Measurements from ENCODE around the gene XRN2.
"Not testable (repeated sequence)": the region's sequence is repeated elsewhere in the genome, so short reads cannot be mapped to it uniquely, and the experiment has no call there.

The XRN2 gene

GRCh38 chr20:21361266-21361665 is 58.1 kb downstream of the XRN2 start:
- TF ChIP-seq, protein P1, sequence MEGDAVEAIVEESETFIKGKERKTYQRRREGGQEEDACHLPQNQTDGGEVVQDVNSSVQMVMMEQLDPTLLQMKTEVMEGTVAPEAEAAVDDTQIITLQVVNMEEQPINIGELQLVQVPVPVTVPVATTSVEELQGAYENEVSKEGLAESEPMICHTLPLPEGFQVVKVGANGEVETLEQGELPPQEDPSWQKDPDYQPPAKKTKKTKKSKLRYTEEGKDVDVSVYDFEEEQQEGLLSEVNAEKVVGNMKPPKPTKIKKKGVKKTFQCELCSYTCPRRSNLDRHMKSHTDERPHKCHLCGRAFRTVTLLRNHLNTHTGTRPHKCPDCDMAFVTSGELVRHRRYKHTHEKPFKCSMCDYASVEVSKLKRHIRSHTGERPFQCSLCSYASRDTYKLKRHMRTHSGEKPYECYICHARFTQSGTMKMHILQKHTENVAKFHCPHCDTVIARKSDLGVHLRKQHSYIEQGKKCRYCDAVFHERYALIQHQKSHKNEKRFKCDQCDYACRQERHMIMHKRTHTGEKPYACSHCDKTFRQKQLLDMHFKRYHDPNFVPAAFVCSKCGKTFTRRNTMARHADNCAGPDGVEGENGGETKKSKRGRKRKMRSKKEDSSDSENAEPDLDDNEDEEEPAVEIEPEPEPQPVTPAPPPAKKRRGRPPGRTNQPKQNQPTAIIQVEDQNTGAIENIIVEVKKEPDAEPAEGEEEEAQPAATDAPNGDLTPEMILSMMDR (IDR thresholded peaks at IDR 0.05; ENCODE audit: low read depth, low read length): no peak
- no peak for DNase-seq
- Histone ChIP-seq H3K36me3 (peaks cover 62% of the 10 kb centered on the region), H3K27ac (no peak overlapping the region), H3K27me3 (ENCODE audit: insufficient read depth, low read depth, severe bottlenecking) (no peaks in the 10 kb centered on the region), H3K4me3 (ENCODE audit: low read depth, low read length) (no peak overlapping the region), H3K9me3 (ENCODE audit: severe bottlenecking) (no peaks in the 10 kb centered on the region)

DNA sequence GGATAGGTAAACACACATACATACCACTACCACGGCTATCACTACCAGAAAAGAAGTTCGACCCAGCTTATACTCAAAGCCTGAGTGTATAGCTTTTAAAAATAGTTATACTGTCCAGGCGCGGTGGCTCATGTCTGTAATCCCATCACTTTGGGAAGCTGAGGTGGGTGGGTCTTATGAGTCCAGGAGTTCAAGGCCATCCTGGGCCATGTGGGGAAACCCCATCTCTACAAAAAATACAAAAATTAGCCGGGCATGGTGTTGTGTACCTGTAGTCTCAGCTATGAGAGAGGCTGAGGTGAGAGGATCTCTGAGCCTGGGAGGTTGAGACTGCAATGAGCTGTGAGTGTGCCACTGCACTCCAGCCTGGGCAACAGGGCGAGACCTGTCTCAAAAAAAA is 61.3 kb downstream of the XRN2 start:
- TF ChIP-seq, protein P1 (IDR thresholded peaks at IDR 0.05; ENCODE audit: low read depth, low read length): no peak
- no peak for DNase-seq

GRCh38 chr20:21365771-21366170 is 62.6 kb downstream of the XRN2 start:
- H3K4me3 ChIP-seq (ENCODE audit: low read depth, low read length): no peak overlapping the region
- TF ChIP-seq, protein P1 (IDR thresholded peaks at IDR 0.05; ENCODE audit: low read depth, low read length): no peak
- H3K9me3 ChIP-seq (ENCODE audit: severe bottlenecking): no peaks in the 10 kb centered on the region
- peaks cover 43% of the 10 kb centered on the region for H3K36me3 ChIP-seq
- no peaks in the 10 kb centered on the region for H3K27me3 ChIP-seq (ENCODE audit: insufficient read depth, low read depth, severe bottlenecking)
- no peak for DNase-seq
- no peak overlapping the region for H3K27ac ChIP-seq

More for the DNA sequence above, 61.3 kb downstream of the XRN2 start:
- no peak overlapping the region for H3K4me3 ChIP-seq (ENCODE audit: low read depth, low read length)
- peaks cover 49% of the 10 kb centered on the region for H3K36me3 ChIP-seq
- H3K27me3 ChIP-seq (ENCODE audit: insufficient read depth, low read depth, severe bottlenecking): no peaks in the 10 kb centered on the region
- no peaks in the 10 kb centered on the region for H3K9me3 ChIP-seq (ENCODE audit: severe bottlenecking)
- H3K27ac ChIP-seq: no peak overlapping the region

GRCh38 chr20:21366273-21366672 is 63.1 kb downstream of the XRN2 start:
- not testable (repeated sequence) for H3K4me3 ChIP-seq (ENCODE audit: low read depth, low read length); H3K27me3 ChIP-seq (ENCODE audit: insufficient read depth, low read depth, severe bottlenecking); H3K27ac ChIP-seq; H3K9me3 ChIP-seq (ENCODE audit: severe bottlenecking); DNase-seq
- H3K36me3 ChIP-seq: peaks cover 48% of the 10 kb centered on the region

DNA sequence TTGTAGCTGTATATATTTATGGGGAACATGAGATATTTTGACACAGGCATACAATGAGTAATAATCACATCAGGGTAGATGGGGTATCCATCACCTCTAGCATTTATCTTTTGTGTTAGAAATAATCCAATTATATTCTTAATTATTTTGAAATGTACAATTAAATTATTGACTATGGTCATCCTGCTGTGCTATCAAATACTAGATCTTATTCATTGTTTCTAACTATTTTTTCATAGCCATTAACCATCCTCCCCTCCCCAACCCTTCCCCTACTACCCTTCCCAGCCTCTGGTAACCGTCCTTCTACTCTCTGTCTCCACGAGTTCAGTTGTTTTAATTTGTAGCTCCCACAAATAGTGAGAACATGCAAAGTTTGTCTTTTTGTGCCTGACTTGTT is 65.7 kb downstream of the XRN2 start:
- no peaks in the 10 kb centered on the region for H3K27me3 ChIP-seq (ENCODE audit: insufficient read depth, low read depth, severe bottlenecking)
- H3K4me3 ChIP-seq (ENCODE audit: low read depth, low read length): no peak overlapping the region
- H3K9me3 ChIP-seq (ENCODE audit: severe bottlenecking): no peaks in the 10 kb centered on the region
- H3K36me3 ChIP-seq: peaks cover 45% of the 10 kb centered on the region
- no peak overlapping the region for H3K27ac ChIP-seq
- no peak for DNase-seq
- TF ChIP-seq, protein P1 (IDR thresholded peaks at IDR 0.05; ENCODE audit: low read depth, low read length): no peak

- no peaks in the 10 kb centered on the region for H3K27me3 ChIP-seq (ENCODE audit: insufficient read depth, low read depth, severe bottlenecking)
- H3K36me3 ChIP-seq: peaks cover 39% of the 10 kb centered on the region
- no peak for DNase-seq
- TF ChIP-seq, protein P1 (IDR thresholded peaks at IDR 0.05; ENCODE audit: low read depth, low read length): no peak
- H3K4me3 ChIP-seq (ENCODE audit: low read depth, low read length): no peak overlapping the region
- H3K27ac ChIP-seq: no peak overlapping the region
- no peaks in the 10 kb centered on the region for H3K9me3 ChIP-seq (ENCODE audit: severe bottlenecking)
Measured at GRCh38 chr20:21371193-21371592, 68.1 kb downstream of the XRN2 start.
